ENCODE results near the gene GRID2.

DNA sequence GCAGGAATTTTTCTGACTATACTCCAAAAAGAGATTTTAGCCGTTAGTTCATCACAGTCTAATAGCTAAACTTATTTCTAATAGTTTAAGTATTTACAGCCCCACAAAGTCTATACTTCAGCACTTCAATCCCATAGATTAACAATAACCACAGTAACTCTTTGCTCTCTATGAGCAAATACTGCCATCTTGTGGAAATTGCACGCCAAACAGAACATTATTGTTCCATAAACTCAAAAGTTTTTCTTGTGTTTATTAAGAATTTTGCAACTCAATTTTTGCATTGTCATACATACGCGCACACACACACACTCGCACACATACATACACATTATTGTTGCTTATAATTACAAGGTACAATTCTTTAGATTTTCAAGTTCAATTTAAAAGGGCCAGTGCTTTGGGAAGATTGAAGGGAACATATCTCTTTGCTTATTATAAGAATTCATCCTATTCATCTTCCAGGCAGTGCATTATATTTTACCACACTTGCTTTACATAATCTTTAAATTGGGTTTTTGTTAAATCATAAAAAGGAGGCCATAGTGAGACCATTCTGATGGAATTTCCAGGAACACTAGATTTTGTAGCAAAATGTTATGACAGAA is 1461.0 kb downstream of the GRID2 start:
- TF ChIP-seq, protein P1, sequence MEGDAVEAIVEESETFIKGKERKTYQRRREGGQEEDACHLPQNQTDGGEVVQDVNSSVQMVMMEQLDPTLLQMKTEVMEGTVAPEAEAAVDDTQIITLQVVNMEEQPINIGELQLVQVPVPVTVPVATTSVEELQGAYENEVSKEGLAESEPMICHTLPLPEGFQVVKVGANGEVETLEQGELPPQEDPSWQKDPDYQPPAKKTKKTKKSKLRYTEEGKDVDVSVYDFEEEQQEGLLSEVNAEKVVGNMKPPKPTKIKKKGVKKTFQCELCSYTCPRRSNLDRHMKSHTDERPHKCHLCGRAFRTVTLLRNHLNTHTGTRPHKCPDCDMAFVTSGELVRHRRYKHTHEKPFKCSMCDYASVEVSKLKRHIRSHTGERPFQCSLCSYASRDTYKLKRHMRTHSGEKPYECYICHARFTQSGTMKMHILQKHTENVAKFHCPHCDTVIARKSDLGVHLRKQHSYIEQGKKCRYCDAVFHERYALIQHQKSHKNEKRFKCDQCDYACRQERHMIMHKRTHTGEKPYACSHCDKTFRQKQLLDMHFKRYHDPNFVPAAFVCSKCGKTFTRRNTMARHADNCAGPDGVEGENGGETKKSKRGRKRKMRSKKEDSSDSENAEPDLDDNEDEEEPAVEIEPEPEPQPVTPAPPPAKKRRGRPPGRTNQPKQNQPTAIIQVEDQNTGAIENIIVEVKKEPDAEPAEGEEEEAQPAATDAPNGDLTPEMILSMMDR (conservative IDR thresholded peaks at IDR 0.05; ENCODE audit: low read depth, low read length), result peak; percentile 92
- peak; percentile 59 for TF ChIP-seq NFE2L2 (IDR thresholded peaks at IDR 0.05; ENCODE audit: low read depth, low read length)
- TF ChIP-seq POLR2A (IDR thresholded peaks at IDR 0.05; ENCODE audit: low read depth, low read length), result 0 out of 2 replicates have a peak, but pooled peaks have one; percentile 24
- TF ChIP-seq RFX5 (IDR thresholded peaks at IDR 0.05; ENCODE audit: low read depth, low read length), result no peak
